GM19239 (cell line): Measurements from ENCODE around the gene CYP27B1.
"Not testable (repeated sequence)": the region's sequence is repeated elsewhere in the genome, so short reads cannot be mapped to it uniquely, and the experiment has no call there.

ENCODE experiments used
- DNase-seq: peaks from one replicate; pipeline ENCODE4 v3.0.0; 2011; ENCODE audit warnings: low spot score; ENCODE audit not compliant: insufficient read length
- FAIRE-seq: peaks from 2 replicates; lab custom pipeline; 2011; peaks lifted over from hg19 to GRCh38; lab: Jason Lieb, UNC

Gene CYP27B1

DNA sequence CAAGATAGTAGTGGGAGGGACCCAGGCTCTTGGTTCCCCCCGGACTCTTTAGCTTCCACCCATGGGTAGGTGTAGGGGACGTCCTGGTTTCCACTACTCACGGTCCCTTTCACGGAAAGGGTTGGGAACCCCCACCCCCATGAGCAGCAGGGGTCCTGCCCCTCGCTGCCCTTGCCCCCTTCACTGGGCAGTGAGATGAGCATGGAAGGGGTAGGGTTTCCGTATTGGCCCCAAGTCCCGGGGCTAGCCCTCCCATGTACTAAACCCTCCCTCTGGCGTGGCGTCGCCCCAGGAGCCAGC is 41.1 kb downstream of the CYP27B1 start:
- DNase-seq (no peak), FAIRE-seq (no peak)

DNA sequence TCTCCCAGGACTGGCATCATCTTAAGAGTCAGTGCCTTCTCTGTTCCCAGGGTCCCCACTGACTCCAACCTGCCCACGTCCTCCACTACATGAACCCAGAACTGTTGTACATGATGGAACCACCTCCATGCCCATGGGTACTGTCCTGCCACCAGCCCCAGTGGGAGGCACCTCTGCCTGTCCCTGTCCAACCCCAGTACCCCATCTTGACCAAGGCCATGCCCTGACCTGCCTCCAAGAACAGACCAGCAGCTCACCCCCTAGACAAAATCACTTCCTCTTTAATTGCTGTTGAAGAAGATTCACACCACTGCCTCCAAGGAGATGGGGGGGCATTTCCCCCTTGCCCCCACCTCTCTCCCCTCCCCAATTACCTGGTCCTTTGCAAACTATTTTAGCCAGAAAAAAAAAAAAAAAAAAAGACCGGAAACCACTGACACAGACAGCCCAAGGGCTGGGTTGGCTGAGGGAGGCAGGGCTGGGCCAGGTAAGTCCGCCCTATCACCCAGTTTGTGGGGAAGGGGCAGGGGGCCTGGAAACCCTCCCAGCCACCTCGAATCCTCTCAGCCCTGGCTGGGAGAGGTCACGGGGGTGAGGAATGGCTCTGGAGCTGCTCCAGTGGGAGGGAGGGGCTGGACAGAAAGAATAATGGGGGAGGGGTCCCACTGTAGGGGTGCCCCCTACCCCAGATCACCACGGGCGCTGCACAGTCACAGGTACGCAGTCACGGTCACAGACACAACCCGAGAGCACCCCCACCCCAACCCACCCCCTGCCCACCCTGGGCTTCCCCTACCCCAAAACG is 41.7 kb downstream of the CYP27B1 start:
- DNase-seq (no peak), FAIRE-seq (no peak)

- FAIRE-seq: no peak
- DNase-seq: no peak
Measured at GRCh38 chr12:57724003-57724935, 42.6 kb downstream of the CYP27B1 start.

DNA sequence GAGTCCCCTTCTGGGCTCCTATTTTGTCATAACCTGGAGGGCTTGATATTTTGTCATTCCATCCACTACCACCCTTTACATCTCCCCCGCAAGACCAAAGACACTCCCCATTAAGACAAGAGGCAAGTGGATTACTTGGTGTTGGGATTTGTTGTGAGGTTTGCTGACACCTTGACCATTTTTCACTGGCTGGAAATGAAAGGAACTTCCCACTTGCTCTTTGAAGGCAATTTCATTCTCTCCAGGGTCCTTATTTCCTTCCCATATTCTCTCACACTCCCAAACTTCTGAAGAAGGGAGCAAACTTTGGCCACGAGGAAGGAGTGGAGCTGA is 43.3 kb downstream of the CYP27B1 start:
- DNase-seq: no peak
- no peak for FAIRE-seq

- no peak for FAIRE-seq
- no peak for DNase-seq
Measured at GRCh38 chr12:57722716-57723629, 43.9 kb downstream of the CYP27B1 start.

DNA sequence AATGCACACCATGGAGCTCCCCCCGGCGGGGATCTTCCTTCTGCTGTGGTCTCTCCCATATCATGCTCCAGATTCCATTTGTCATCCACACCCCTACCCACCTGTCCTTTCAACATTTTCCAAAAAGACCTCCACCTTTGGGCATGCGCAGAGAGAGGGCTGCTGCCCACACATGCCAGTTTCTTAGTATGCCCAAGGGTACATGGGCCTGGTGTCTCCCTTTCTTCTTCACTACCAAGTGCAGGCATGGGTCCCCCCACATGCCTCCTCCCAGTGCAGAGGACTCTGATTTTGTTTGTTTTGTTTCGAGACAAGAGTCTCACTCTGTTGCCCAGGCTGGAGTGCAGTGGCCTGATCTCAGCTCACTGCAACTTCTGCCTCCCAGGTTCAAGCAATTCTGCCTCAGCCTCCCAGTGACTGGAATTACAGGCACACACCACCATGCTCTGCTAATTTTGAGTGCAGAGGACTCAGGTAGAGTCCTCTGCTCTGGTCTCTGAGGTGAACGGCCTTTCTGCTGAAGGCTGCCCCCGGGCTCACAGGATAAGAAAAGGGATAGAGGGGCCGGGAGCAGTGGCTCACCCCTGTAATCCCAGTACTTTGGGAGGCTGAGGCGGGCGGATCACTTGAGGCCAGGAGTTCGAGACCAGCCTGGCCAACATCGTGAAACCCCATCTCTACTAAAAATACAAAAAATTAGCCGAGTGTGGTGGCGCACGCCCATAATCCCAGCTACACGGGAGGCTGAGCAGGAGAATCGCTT is 44.9 kb downstream of the CYP27B1 start:
- DNase-seq, FAIRE-seq: not testable (repeated sequence)

GRCh38 chr12:57720606-57721595 is 46.0 kb downstream of the CYP27B1 start:
- no peak for DNase-seq
- FAIRE-seq: no peak

GRCh38 chr12:57719777-57720605 is 46.9 kb downstream of the CYP27B1 start:
- FAIRE-seq (no peak), DNase-seq (no peak)

DNA sequence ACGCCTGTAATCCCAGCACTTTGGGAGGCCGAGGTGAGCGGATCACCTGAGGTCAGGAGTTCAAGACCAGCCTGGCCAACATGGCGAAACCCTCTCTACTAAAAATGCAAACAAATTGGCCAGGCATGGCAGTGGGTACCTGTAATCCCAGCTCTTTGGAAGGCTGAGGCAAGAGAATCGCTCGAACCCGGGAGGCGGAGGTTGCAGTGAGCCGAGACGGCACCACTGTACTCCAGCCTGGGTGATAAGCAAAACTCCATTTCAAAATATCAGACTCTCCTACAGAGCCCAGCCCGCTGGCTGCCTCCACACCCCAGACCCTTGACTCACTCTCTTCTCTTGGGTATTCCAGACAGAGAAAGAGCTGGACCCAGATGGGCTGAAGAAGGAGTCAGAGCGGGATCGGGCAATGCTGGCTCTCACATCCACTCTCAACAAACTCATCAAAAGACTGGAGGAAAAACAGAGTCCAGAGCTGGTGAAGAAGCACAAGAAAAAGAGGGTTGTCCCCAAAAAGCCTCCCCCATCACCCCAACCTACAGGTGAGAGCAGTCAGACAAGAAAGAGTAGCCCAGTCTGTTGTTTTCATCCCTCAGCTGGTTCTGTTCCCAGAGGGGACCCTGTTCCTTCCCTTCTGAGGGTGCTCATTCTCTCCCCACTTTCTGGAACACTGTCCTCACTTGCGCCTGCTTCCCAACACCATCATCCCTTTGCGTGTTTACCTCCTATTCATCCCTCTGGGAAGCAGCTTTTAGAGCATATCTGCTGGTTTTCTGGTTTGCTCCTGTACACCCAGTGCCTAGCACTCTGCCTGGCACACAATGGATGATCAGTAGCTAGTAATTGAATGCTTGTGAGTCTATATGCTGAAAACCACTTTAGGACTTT is 48.0 kb downstream of the CYP27B1 start:
- no peak for FAIRE-seq
- no peak for DNase-seq

DNA sequence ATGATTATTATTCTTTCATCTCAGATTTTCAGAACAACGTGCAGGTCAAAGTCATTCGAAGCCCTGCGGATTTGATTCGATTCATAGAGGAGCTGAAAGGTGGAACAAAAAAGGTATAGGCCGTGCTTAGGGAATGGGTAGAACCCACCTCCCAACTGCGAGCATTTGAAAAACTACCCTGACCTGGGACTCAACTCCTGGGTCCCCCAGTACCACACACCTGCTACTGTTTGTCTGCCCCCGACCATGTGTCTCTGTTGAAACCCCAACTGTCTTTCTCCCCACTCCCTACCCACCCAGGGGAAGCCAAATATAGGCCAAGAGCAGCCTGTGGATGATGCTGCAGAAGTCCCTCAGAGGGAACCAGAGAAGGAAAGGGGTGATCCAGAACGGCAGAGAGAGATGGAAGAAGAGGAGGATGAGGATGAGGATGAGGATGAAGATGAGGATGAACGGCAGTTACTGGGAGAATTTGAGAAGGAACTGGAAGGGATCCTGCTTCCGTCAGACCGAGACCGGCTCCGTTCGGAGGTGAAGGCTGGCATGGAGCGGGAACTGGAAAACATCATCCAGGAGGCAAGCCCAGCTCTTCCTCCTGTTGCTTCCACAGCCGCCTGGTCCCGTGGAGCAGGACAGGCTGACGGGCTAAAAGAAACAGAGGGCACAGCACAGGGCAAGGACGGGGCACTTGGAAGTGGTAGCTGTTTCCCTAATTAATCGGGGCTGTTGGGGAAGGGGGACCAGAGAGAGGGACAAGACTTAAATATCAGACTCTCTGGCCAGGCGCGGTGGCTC is 48.8 kb downstream of the CYP27B1 start:
- FAIRE-seq (no peak), DNase-seq (no peak)

DNA sequence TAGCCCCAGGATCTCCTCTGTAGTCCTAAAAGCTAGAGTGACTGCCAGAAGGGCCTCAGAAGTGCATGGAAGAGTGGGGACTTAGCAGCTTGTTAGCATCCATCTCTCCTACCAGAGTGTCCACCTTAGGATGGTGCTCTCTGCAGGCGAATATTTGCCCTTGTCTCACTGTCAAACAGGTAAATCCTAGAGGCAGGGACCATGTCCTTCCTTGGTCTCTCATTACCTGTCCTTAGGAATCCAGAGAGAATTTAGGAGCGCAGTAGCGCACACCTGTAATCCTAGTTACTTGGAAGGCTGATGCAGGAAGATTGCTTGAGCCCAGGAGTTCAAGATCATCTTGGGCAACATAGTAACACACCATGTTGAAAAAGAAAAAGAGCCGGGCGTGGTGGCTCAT is 49.7 kb downstream of the CYP27B1 start:
- no peak for DNase-seq
- no peak for FAIRE-seq

GRCh38 chr12:57716305-57716704 is 50.6 kb downstream of the CYP27B1 start:
- DNase-seq (no peak), FAIRE-seq (no peak)

DNA sequence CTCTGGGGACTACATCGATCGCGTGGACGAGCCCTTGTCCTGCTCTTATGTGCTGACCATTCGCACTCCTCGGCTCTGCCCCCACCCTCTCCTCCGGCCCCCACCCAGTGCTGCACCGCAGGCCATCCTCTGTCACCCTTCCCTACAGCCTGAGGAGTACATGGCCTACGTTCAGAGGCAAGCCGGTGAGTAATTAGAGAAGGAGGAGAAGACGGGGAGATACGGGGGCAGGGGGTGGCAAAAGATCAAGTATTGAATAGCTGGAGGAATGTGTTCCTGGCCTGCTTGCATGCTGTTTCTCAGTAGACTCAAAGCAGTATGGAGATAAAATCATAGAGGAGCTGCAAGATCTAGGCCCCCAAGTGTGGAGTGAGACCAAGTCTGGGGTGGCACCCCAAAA is 51.1 kb downstream of the CYP27B1 start:
- DNase-seq (no peak), FAIRE-seq (no peak)

GRCh38 chr12:57715036-57715748 is 51.7 kb downstream of the CYP27B1 start:
- FAIRE-seq: not testable (repeated sequence)

GRCh38 chr12:57713209-57713608 is 53.7 kb downstream of the CYP27B1 start:
- FAIRE-seq: no peak
- DNase-seq: no peak

More at GRCh38 chr12:57715036-57715748, 51.7 kb downstream of the CYP27B1 start:
- not testable (repeated sequence) for DNase-seq
